GM18861 (cell line): ENCODE results near the gene SEC23B.
A peak's percentile ranks its signal among the peaks of the same experiment; 100 is the strongest.

Source experiments
- ATAC-seq: cut with Tn5 transposase; IDR thresholded peaks from one replicate; pipeline ENCODE4 v1.9.1; 2021; ENCODE audit not compliant: unreplicated experiment

The SEC23B gene

DNA sequence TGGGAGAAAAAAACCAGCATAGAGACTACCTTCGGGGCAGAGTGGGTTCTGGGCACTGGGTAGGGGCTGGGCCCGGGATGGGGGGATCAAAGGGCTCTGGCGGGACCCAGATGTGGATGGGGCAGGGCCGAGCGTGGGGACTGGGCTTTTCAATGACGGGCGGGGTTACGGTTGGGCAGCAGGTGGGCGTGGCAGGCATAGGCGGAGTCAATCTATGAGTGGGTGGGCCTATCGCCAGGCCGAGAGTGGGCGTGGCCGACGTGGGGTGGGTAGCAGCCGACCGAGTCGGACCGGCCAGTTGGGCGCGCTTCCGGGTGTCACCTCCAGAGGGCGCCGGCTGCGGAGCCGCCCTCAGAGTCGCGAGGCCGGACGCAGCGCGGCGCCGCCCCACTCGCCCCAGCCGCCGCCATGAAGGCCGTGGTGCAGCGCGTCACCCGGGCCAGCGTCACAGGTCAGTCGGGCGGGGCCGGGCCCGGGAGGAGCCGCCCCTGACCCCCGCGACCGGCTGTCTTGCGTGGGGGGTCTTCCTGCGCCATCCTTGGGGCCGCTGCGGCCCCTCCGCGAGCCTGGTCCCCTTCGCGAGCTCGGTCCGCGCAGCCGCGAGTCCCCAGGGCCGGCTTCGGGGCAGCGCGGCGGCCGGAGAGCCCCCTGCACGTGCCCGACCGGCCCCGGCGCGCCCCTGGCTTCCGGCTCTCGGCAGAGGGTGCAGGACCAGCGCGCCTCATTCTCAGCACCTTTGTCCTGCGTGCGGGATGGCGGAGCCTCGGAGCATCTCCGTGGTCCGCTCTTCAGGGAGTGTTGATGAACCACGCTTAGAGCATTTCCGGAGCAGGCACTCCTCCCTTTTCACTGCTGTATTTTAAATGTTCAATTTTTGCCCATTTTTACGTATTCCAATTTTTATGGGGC, 80.2 kb downstream of the SEC23B start, which contains the start of gene DTD1:
TSS of gene DTD1 (plus strand) at position 390 of the 909 bp plus-strand sequence. CDS start at position 409, 19 bp downstream.
- peak; percentile 83 for ATAC-seq

DNA sequence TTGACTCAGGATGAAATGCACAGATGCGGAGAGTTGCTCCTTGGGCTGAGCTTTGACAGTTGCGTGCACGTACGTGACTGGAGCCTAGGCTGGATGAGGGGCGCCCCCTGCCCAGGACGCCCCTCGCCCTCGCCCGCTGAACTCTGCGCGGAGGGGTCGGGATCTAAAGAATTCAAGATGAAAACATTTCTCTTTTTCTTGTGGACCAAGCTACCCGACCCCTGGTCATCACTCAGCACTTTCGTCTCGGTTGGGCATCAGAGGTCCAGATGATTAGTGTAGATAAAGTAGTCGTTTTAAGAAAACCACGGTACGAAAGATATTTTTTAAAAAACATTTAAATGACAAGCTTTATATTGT, 80.8 kb downstream of the SEC23B start:
- no peak for ATAC-seq

DNA sequence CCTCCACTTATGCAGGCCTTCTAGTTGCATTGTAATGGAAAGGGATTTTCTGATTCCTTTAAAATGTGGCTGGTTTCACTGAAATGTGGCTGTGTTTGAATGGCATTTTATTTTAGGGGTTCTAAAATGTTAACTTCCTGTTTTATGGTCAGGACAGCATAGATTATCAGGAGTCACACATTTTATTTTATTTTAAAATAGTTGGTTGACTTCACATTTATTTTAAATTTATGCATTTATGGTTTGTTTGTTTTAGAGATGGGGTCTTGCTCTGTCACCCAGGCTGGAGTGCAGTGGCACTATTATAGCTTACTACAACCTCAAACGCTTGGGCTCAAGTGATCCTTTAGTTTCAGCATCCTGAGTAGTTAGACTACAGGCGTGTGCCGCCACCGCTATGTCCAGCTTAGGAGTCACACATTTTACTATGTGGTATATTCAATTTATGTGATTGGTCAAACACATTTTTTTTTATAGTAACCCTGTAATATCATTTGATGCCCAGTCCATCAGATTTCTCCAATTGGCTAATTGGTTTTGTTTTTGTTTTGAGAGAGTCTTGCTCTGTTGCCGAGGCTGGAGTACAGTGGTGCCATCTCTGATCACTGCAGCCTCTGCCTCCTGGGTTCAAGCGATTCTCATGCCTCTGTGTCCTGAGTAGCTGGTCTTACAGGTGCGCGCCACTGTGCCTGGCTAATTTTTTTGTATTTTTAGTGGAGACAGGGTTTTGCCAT, 82.4 kb downstream of the SEC23B start:
- ATAC-seq, result no peak

DNA sequence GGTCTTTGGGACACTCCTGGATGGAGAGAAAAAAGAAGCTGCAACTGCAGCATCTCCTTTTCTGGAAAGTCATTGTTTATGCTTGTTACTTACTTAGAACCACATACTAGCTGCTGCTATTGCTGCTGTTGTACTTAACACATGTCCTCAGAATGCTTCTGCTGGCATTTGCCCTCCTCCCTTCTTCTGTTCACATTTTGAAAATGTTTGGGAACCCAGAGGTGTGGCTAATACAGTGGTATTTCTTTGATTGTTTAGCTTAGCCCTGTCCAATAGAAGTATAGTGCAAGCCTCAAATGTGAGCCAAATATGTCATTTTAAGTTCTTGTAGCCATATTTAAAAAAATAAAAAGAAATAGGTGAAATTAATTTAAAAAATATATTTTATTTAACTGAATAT, 88.5 kb downstream of the SEC23B start:
- no peak for ATAC-seq

DNA sequence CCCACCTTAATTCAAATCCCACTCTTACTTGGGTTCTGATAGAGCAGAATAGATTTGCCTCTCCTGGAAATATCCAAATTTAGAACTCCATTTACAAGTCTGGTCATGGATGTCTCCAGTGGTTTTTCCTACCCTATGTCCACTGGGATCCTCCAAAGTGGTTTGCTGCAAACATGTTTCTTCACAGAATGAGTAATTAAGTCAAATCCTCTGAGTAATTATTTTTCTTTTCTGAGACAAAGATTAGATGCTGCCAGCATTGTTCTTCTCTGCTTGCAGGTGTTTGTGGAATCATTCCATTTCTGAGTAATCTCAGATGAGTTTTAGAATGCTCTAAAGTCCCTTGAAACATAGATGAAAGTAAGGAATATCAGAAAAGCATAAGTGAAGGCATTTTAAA, 102.0 kb downstream of the SEC23B start:
- ATAC-seq, result no peak
